MV-4-11 (cell line): Measurements from ENCODE around the gene CEP170B.
"Not testable (repeated sequence)": the region's sequence is repeated elsewhere in the genome, so short reads cannot be mapped to it uniquely, and the experiment has no call there.

Experiments used
- DNase-seq: peaks from one replicate; lab custom pipeline; 2025; lab: John Stamatoyannopoulos, UW

The CEP170B gene

DNA sequence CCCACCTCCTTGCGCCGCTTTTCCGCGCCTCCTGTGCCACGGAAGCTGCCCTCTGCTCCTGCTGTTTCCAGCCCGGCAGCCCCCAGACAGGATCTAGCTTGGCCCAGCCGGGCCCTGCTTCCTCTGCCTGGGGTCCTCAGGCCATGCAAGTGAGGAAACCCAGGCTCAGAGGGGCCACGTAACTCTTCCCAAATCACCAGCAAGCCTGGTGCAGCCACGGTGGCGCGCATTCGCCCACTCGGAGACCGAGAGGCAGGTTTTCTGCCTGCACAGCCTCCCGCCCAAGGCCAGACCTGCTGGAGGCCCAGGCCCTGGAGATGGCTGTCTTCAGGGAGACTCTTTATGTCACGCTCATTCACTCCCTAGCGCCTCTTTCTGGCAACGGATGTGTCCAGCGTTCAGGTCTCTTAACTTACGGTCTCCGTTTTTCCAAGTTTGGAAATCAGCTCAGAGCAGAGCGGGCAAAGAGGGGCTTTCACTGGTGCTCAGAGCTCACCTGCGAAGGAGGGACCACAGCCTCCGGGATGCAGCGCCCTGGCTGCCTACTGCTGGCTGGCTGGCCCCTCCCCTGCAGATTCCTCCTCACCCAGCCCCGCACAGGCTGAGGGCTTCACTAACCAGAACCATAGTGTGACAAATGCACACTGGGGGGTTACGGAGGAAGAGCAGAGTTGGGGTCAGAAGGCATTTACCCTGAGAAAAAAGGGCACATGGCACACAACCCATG, 20.6 kb upstream of the CEP170B start:
- no peak for DNase-seq

GRCh38 chr14:104845033-104845666, 19.9 kb upstream of the CEP170B start:
- DNase-seq: no peak

- DNase-seq: no peak
These were observed 19.1 kb upstream of the CEP170B start for GRCh38 chr14:104845834-104846441.

DNA sequence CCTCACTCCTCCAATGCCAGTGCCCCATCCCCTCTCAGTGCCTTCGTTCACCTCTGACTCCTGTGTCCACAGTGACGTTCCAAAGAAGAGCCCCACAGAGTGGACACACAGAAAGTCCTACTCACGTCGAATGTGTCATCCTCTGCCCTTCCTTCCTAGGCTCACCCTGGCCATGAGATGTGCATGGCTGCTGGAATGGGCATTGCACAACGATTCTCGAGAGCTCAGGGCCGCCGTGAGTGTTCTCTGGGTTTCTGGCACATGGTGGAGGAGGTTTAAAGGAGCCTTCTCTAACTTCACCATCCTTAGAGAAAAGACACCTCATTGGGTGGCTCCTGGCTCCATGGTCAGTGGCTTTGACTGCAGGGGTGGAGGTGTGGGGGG, 12.8 kb upstream of the CEP170B start:
- no peak for DNase-seq

GRCh38 chr14:104855532-104856090, 9.5 kb upstream of the CEP170B start:
- no peak for DNase-seq

DNA sequence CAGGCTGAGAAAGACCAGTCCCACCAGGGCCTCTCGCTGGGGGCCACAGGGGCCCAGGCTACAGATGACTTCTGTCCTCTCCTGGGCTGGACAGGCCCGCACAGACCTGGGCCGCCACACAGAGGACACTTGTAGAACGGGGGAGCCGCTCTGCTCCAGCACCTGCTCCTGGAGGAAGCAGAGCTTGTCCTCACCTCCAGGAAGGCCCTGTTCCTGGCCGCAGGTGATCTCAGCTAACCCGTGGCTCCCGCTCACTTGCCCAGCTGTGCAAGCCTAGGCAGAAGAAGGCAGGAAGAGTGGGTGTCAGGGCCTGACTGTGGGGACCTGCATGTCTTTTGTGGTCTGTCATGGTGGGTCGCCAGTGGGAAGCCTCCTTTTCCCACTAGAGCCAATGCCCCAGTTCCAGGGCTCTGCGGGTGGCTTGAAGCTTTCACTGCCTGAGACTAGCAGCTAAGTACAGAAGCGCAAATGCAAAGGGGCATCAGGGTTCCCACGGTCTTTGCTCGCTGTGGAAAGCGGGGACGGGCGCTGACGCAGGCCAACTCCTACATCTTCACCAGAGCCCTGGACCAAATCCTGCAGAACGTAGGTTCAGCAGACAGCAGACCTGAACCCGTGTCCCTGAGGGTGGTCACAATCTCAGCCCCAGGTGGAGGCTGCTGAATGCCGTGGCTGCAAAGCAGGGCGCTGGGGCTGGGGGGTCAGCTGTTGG, 8.8 kb upstream of the CEP170B start:
- DNase-seq: no peak

- no peak for DNase-seq
These were observed 7.9 kb upstream of the CEP170B start for GRCh38 chr14:104856869-104857860.

DNA sequence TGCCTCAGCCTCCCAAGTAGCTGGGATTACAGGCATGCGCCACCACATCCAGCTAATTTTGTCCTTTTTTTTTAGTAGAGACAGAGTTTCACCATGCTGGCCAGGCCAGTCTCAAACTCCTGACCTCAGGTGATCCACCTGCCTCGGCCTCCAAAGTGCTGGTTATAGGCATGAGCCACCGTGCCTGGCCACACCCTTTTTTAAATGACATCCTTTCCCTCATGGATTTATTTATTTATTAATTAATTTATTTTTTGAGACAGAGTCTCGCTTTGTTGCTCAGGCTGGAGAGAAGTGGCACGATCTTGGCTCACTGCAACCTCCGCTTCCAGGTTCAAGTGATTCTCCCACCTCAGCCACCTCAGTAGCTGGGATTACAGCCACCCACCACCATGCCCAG, 7.1 kb upstream of the CEP170B start:
- DNase-seq: not testable (repeated sequence)

DNA sequence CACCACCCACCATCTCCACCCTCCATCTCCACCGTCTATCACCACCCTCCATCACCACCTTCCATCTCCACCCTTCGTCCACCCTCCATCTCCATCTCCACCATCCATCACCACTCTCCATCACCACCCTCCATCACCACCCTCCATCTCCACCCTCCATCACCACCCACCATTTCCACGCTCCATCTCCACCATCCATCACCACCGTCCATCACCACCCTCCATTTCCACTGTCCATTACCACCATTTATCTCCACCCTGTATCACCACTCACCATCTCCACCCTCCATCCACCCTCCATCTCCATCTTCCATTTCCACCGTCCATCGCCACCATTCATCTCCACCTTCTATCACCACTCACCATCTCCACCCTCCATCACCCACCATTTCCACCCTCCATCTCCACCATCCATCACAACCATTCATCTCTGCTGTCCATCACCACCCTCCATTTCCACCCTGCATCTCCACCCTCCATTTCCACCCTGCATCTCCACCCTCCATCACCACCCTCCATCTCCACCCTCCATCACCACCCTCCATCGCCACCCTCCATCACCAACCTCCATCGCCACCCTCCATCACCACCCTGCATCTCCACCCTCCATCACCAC, 6.1 kb upstream of the CEP170B start:
- no peak for DNase-seq

GRCh38 chr14:104859900-104860299, 5.2 kb upstream of the CEP170B start:
- DNase-seq: no peak

GRCh38 chr14:104860414-104860813, 4.7 kb upstream of the CEP170B start:
- no peak for DNase-seq

DNA sequence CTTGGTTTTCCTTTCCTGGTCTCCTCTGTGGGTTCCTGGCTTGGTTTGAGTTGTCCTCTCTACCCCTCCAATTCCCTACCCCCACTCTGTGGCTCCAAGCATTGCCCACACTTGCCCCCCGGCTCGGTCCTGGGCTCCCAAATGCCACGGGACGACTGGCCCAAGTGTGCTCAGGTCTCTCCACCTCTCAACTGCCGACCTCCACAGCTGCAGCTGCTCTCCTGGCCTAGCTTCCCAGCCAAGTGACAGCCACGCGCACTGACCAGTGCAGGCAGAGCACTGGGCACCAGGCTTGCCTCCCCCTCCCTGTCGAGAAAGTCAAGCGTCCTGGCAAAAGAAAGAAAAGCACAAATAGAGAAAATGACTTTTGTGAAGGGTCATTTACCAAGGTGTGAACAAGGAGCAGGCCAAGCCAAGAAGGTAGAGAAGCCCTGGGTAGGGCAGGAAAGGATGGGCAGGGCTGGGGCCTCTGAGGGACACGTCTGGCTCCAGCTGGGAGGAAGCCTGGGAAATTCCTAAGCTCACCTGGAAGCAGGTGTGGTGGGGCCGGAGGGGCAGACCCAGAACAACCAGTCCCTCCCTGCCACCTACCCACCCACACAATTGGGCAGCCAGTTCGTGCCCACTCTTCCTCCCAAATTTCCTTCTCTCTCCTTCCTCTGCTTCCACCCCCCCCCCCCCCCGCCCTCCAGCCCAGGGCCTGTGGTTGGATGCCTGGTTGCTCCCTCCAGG, 1.8 kb upstream of the CEP170B start:
- DNase-seq: no peak

DNA sequence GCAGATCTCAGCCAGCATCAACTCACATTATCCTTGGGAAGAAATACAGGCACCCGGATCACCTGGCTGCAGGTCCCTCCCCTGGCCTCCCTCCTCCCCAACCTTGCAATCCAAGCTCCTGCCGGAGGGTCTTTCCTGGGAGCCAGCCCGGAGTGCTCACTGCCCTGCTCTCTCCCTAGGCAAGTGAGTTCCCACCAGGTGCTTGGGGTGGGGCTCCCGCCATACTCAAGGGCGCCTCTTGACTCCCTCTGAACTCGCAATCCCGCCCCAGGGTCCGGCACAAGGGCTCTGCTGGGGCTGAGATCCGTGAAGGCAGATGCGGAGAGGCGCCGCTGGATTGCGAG, 1.2 kb upstream of the CEP170B start:
- DNase-seq: no peak

DNA sequence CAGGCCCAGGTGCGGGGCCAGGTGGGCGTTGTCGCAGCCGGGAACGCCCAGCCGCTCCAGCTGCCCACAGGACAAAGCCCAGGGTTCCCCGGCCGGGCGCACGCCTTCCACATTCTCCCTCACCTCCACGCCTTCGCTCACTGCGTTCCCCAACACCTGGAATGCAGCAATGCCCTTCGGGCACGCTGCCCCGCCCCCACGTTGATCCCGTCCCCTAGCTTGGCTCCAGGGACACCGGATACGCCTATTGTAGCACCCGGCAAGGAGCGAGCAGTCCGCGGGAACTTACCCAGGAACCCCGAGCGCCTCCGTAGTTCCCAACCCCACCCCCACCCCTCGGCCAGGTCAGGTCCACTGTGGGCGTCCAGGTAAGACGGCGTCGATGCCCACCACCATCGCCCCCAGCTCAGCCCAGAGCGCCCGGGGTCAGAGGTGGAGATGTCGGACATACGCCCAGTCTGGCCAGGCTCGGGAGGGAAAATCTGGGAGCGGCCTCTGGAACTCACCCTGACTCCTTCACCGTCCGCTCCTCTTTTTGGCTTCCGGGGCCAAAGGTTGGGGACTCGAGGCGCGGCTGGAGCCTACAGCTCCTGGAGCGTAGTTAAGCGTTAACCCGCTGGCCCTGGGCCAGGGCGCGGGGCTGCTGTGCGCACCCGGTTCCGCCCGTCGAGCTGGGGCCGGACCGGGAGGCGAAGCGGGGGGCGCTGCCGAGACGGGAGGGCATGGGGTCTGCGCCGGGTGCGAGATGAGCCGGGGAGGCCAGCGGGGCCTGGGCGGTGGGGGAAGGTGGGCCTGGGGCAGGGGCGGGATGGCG, 594 bp upstream of the CEP170B start:
- DNase-seq: no peak

- no peak for DNase-seq
These were observed 768 bp downstream of the CEP170B start for GRCh38 chr14:104865631-104866441.

GRCh38 chr14:104866451-104867370, 1.6 kb downstream of the CEP170B start:
- DNase-seq: no peak

DNA sequence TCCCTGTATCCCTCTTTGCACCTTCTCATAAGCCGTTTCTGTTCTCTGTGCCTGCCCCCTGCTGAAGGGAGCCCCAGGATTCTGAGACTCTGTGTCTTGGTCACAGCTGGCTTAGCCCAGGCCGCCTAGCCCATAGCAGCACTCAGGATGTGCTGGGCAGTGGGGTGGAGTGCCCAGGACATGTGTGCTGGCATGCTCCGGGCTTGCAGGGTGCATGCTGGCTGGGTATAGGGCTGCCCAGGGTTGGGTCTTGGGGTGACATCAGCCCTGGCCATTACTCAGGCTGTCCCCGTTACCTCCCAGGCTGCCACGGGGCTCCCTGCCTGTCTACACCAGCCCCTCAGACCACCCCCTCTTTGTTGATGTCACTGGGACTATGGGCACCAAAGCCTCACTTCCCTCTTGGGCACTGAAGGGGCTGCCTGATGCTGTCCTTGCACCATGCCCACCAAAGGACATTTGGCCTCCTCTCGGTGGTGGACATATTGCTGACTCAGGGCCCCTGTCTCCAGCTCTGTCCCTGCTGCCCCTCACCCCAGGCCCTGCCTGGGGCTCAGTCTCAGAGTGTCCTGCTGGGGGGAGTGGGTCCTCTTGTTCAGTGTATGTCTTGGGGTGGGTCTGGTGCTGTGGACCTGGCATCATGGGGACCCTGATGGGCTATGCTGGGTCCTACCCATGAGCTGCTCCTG, 2.4 kb downstream of the CEP170B start:
- DNase-seq: no peak
